K562 (cell line): ENCODE measurements around the gene YJEFN3. TPM values are rescaled to one million over a fixed set of nuclear protein-coding genes. Genes with fewer than 3 reads are reported as not detected.

ENCODE experiments used
- ATAC-seq: fragments of 200-7000 bp; cut with Tn5 transposase; 3 replicates; pipeline ENCODE4 v1.9.1; 2020; ENCODE audit warnings: moderate library complexity
- BruUV-seq: library from RNA; stranded (reverse); fragments of 400-500 nt; replicated peaks from 2 replicates; lab custom pipeline; 2021; lab: Mats Ljungman, UMichigan
- CTCF ChIA-PET: fragments of 300-600 bp; formaldehyde crosslinking; extraction: SDS; loops from one replicate; lab custom pipeline; 2021; ENCODE audit warnings: low intra/inter-chr PET ratio; lab: Yijun Ruan, JAX
- POLR2A ChIA-PET: fragments of 300-600, 350-650 bp; sonication (Branson Sonifier 250); formaldehyde crosslinking; extraction: SDS; loops from one replicate; lab custom pipeline; 2021; ENCODE audit warnings: antibody characterized with exemption, inconsistent platforms; lab: Yijun Ruan, JAX
- DNase-seq, 4 experiments: peaks; one replicate each; pipeline versions ENCODE4 v3.0.0 to v3.0.0-alpha.2; 2011 to 2018; ENCODE audit warnings: low spot score in 3 of 4, mixed read lengths in 3 of 4; ENCODE audit errors: extremely low read depth in 1 of 4
- FAIRE-seq: peaks from 2 replicates; lab custom pipeline; 2011; peaks lifted over from hg19 to GRCh38; lab: Jason Lieb, UNC
- H2AFZ ChIP-seq: 2 replicates; pipeline ENCODE4 v1.6.0; 2011; ENCODE audit warnings: low read depth, low read length, control low read depth, inconsistent platforms
- H3K27ac ChIP-seq: fragments of 200-600 bp; 3 replicates; pipeline ENCODE4 v1.8.0; 2011; ENCODE audit warnings: low read depth, mild to moderate bottlenecking, control low read depth, inconsistent platforms, low read length, moderate library complexity, mixed read lengths; ENCODE audit errors: extremely low read depth
- H3K27me3 ChIP-seq, 2 experiments: fragments of 300-600 bp in 1 of 2; 2 replicates in 1 of 2; 3 replicates in 1 of 2; pipeline versions ENCODE4 v1.6.0 to v1.8.0; 2011; ENCODE audit warnings: inconsistent platforms in 2 of 2, low read length in 2 of 2, mild to moderate bottlenecking in 1 of 2, mixed read lengths in 1 of 2, moderate library complexity in 1 of 2; ENCODE audit not compliant: control insufficient read depth in 2 of 2, insufficient read depth in 2 of 2
- H3K36me3 ChIP-seq: fragments of 300-600 bp; 3 replicates; pipeline ENCODE4 v1.8.0; 2011; ENCODE audit warnings: mild to moderate bottlenecking, low read length, inconsistent platforms; ENCODE audit not compliant: control insufficient read depth, insufficient read depth
- H3K4me1 ChIP-seq, 2 experiments: fragments of 200-600 bp in 1 of 2; replicated peaks in 1 of 2; 2 replicates in 1 of 2; 3 replicates in 1 of 2; pipeline versions ENCODE4 v1.5.1 to v1.8.0; 2011; ENCODE audit warnings: inconsistent platforms in 2 of 2, low read length in 2 of 2, mild to moderate bottlenecking in 1 of 2, mixed read lengths in 1 of 2, moderate library complexity in 1 of 2; ENCODE audit not compliant: control insufficient read depth in 2 of 2, insufficient read depth in 2 of 2
- H3K4me2 ChIP-seq: 2 replicates; pipeline ENCODE4 v1.6.1; 2011; ENCODE audit warnings: low read length, control low read depth, inconsistent platforms, mixed read lengths; ENCODE audit not compliant: insufficient read depth
- H3K4me3 ChIP-seq: fragments of 200-600 bp; sonication (generic), shearing (Covaris generic); 2 replicates; pipeline ENCODE4 v1.5.1; 2016; ENCODE audit warnings: control low read depth, inconsistent platforms
- H3K79me2 ChIP-seq: fragments of 200-600 bp; 3 replicates; pipeline ENCODE4 v1.8.0; 2011; ENCODE audit warnings: low read length, inconsistent platforms; ENCODE audit not compliant: control insufficient read depth, insufficient read depth
- H3K9ac ChIP-seq, 2 experiments: 2 replicates each; pipeline versions ENCODE4 v1.6.0 to v1.6.1; 2011; ENCODE audit warnings: low read depth in 2 of 2, low read length in 2 of 2, control low read depth in 1 of 2, inconsistent platforms in 1 of 2, mild to moderate bottlenecking in 1 of 2, mixed read lengths in 1 of 2; ENCODE audit not compliant: insufficient read depth in 1 of 2
- H3K9me1 ChIP-seq: one replicate; pipeline ENCODE4 v1.6.0; 2011; ENCODE audit warnings: inconsistent platforms, mild to moderate bottlenecking, low read length, moderate library complexity; ENCODE audit not compliant: control insufficient read depth, insufficient read depth
- H3K9me3 ChIP-seq: replicated peaks from 2 replicates; pipeline ENCODE4 v1.5.1; 2011; ENCODE audit warnings: low read depth, low read length, inconsistent platforms; ENCODE audit not compliant: control insufficient read depth, insufficient read depth
- H4K20me1 ChIP-seq: replicated peaks from 2 replicates; pipeline ENCODE4 v1.6.1; 2011; ENCODE audit warnings: low read length, inconsistent platforms, mixed read lengths; ENCODE audit not compliant: control insufficient read depth, insufficient read depth
- CBX5 ChIP-seq: IDR thresholded peaks from 2 replicates; pipeline ENCODE4 v1.6.1; 2014; ENCODE audit warnings: low read depth, borderline replicate concordance
- FOXJ2 ChIP-seq: fragments of 200-800 bp; sonication (Bioruptor generic); IDR thresholded peaks from 2 replicates; pipeline ENCODE4 v1.6.1; 2016; ENCODE audit warnings: missing genetic modification characterization, missing compliant biosample characterization
- FOXK2 ChIP-seq, 2 experiments: fragments of 450-650 bp; IDR thresholded peaks in 1 of 2; conservative IDR thresholded peaks in 1 of 2; 2 replicates each; pipeline ENCODE4 v1.6.1; 2016; ENCODE audit warnings: low read depth in 2 of 2, mild to moderate bottlenecking in 1 of 2
- KLF16 ChIP-seq: IDR thresholded peaks from 2 replicates; pipeline ENCODE4 v1.6.1; 2016; ENCODE audit warnings: antibody characterized with exemption
- PURB ChIP-seq: sonication (generic); formaldehyde crosslinking; IDR thresholded peaks from 2 replicates; pipeline ENCODE4 v1.9.0; 2021; ENCODE audit warnings: low read depth, mild to moderate bottlenecking, missing genetic modification reagents
- RBBP5 ChIP-seq: fragments of 200-600 bp; sonication (generic); IDR thresholded peaks from 2 replicates; pipeline ENCODE4 v1.6.1; 2012; ENCODE audit warnings: borderline replicate concordance, mild to moderate bottlenecking, low read length, control low read depth, inconsistent platforms; ENCODE audit not compliant: insufficient read depth, poor library complexity, severe bottlenecking
- RBM22 ChIP-seq: fragments of 200-400 bp; formaldehyde crosslinking; IDR thresholded peaks from 2 replicates; pipeline ENCODE4 v1.6.1; 2018; ENCODE audit warnings: low read length, low read depth; ENCODE audit not compliant: poor library complexity, severe bottlenecking
- ZNF174 ChIP-seq: fragments of 250-450 bp; sonication (Bioruptor Pico); IDR thresholded peaks from 2 replicates; pipeline ENCODE4 v1.4.0; 2020; ENCODE audit warnings: mild to moderate bottlenecking
- ZNF431 ChIP-seq: sonication (generic); formaldehyde crosslinking; IDR thresholded peaks from 2 replicates; pipeline ENCODE4 v1.8.0; 2022; ENCODE audit warnings: mild to moderate bottlenecking, missing genetic modification reagents
- WGBS: fragments of 100-300 bp; shearing (Covaris generic); methylation state at CpG from one replicate; pipeline ENCODE4 v1.1.6; 2016; ENCODE audit warnings: low coverage, mixed read lengths; ENCODE audit not compliant: insufficient coverage; ENCODE audit errors: missing lambda C conversion rate; 5-methylcytosine and 5-hydroxymethylcytosine counted together
- in situ Hi-C: fragments of 300-500 bp; cut with MboI; formaldehyde crosslinking; loops from 4 replicates; pipeline ENCODE4 v1.15.0; 2018; ENCODE audit warnings: inconsistent platforms, mixed read lengths
- intact Hi-C: fragments of 100-400 bp; cut with micrococcal nuclease; formaldehyde crosslinking; loops from 2 replicates; pipeline ENCODE4 v1.14.2; 2022
- polyA plus RNA-seq, 8 experiments: library from polyadenylated mRNA; depleted of rRNA in 4 of 8; stranded (reverse) in 5 of 8; unstranded in 3 of 8; fragments of >200 nt; fragmentation: Nextera tagmentation in 2 of 8; fragmentation: Illumina TruSeq in 1 of 8; extraction: Ambion mirVana in 2 of 8; extraction: Trizol in 1 of 8; gene quantifications; 2 replicates each; pipeline versions ENCODE4 v1.2.1 to v1.2.3, GENCODE V29; 2011 to 2014; ENCODE audit warnings: inconsistent platforms in 1 of 8, missing spikeins in 1 of 8
- total RNA-seq, 7 experiments: library from RNA; depleted of rRNA in 6 of 7; stranded (reverse); fragments of >200 nt in 6 of 7; fragmentation: Illumina TruSeq in 2 of 7; extraction: Trizol in 2 of 7; gene quantifications; 2 replicates each; pipeline versions ENCODE4 v1.2.1 to v1.2.3, GENCODE V29; 2011 to 2021; ENCODE audit warnings: low replicate concordance in 1 of 7
- TF ChIP-seq, protein P1 (sequence below): fragments of 250-450 bp; sonication (Bioruptor Pico); IDR thresholded peaks from 2 replicates; pipeline ENCODE4 v1.4.0; 2020; ENCODE audit warnings: mild to moderate bottlenecking, moderate library complexity, borderline replicate concordance

The YJEFN3 gene
- total and polyA plus RNA-seq, 9 of the 15 experiments (the other 6 are each of a cell fraction or from before 2014, with no cell fraction given) = 0.04 to 5.8 (median 1.3) TPM; not detected in 1

DNA sequence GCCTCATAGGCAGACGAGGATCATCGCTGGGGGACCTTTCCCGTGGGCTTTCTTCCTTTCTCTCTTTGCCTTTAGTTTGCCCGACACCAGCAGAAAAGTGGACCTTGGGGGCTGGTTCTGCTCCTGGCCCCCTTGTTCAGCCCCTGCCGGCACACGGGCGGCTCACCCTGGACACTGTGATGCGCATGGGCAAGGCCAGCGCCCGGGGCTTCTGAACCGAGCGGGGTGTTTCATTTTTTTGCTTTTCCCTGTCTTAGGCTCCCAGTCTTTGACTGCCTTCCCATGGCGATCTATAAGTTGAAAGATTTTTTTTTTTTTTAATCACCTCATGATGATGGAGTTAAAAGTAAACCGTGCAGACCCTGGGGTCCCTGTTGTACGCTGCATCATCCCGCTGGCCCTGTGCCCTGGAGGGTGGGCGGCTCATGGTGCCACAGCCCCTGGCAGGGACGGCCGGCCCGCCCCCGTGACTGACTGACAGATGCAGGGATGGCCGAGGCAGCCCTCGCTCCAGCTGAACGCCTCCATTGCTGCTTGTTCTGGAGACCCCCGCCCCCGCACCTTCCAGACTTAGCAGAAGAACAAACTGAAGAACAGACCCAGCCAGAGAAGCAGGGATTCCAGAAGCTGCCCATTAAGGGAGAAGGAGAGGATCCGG lies 22.9 kb upstream of the YJEFN3 start:
- H3K9ac ChIP-seq = no peak overlapping the region
- H3K4me3 ChIP-seq = no peak overlapping the region
- in situ Hi-C loops (no loop called here), intact Hi-C loops (no loop called here)
- peaks cover 68% of the 10 kb centered on the region; the same call in 2 of the 3 replicates for H3K36me3 ChIP-seq
- H3K9me3 ChIP-seq = no peaks in the 10 kb centered on the region
- no TSS peak for BruUV-seq
- no peaks in the 10 kb centered on the region for H3K9me1 ChIP-seq
- peaks cover 0 to 16% of the 10 kb centered on the region in 2 experiments; a peak in 1 of 5 replicates for H3K4me1 ChIP-seq
- no peaks in the 10 kb centered on the region for H3K79me2 ChIP-seq
- H4K20me1 ChIP-seq = no peaks in the 10 kb centered on the region
- POLR2A ChIA-PET = interaction anchor here (0.6 kb wide), 1 partner anchor 19 kb away, joined by 3 read pairs; no protein-coding TSS in a partner anchor
- no peak for DNase-seq
- TF ChIP-seq RBM22 (peak; percentile 27), CBX5 (no peak)
- TF ChIP-seq, all 486 proteins: peak for 1
- H3K4me2 ChIP-seq = no peak overlapping the region
- H2AFZ ChIP-seq = no peak overlapping the region
- FAIRE-seq (no peak), ATAC-seq (no peak)
- CTCF ChIA-PET = no interaction called here
- 96% methylated on average over 23 of the region's 27 CpGs for WGBS
- H3K27me3 ChIP-seq = no peaks in the 10 kb centered on the region
- H3K27ac ChIP-seq = no peak overlapping the region

DNA sequence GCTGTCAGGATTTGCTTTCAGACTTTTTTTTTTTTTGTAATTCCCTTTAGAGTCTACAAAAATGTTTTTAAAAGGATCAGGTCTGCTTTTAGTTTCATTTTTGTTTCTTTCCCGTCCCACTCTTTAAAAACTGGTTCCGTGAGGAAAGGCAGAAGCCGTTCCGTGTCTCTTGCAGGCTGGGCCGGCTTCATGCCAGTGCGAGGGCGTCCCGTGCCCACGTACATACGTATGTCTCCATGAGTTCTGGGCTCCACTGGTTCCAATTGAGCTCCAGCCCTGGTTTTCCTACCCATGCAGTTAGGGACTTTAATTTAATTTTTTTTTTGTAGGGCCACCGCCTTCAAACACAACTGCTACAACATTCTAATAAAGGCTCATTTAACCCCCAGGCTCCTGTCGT lies 22.1 kb upstream of the YJEFN3 start:
- intact Hi-C loops = no loop called here
- H3K4me3 ChIP-seq = no peak overlapping the region
- H3K27ac ChIP-seq = no peak overlapping the region
- no peak overlapping the region for H3K9ac ChIP-seq
- 93% methylated on average over 12 of the region's 12 CpGs for WGBS
- POLR2A ChIA-PET = interaction anchor here (0.6 kb wide), 1 partner anchor 118 kb away, joined by 3 read pairs; no protein-coding TSS in a partner anchor
- TSS peak; percentile 38 for BruUV-seq
- no peaks in the 10 kb centered on the region for H3K79me2 ChIP-seq
- no peak overlapping the region for H2AFZ ChIP-seq
- H3K4me2 ChIP-seq = no peak overlapping the region
- in situ Hi-C loops = no loop called here
- no peaks in the 10 kb centered on the region for H4K20me1 ChIP-seq
- H3K9me1 ChIP-seq = no peaks in the 10 kb centered on the region
- FAIRE-seq (no peak), ATAC-seq (no peak), DNase-seq (no peak)
- CTCF ChIA-PET = no interaction called here
- no peaks in the 10 kb centered on the region for H3K27me3 ChIP-seq
- no peaks in the 10 kb centered on the region for H3K9me3 ChIP-seq
- peaks cover 60% of the 10 kb centered on the region; the same call in 2 of the 3 replicates for H3K36me3 ChIP-seq
- peaks cover 0 to 10% of the 10 kb centered on the region in 2 experiments; a peak in 1 of 5 replicates for H3K4me1 ChIP-seq
- TF ChIP-seq KLF16 (no peak), ZNF431 (no peak), FOXK2 (conservative IDR thresholded peaks at IDR 0.05 in 1 of 2, IDR thresholded peaks at IDR 0.05 in 1 of 2; ENCODE audit: low read depth in 2 of 2) (no peak), ZNF174 (CRISPR knock-in tag) (no peak), RBBP5 (no peak), PURB (CRISPR knock-in tag) (no peak), FOXJ2 (no peak)
- TF ChIP-seq, protein P1, sequence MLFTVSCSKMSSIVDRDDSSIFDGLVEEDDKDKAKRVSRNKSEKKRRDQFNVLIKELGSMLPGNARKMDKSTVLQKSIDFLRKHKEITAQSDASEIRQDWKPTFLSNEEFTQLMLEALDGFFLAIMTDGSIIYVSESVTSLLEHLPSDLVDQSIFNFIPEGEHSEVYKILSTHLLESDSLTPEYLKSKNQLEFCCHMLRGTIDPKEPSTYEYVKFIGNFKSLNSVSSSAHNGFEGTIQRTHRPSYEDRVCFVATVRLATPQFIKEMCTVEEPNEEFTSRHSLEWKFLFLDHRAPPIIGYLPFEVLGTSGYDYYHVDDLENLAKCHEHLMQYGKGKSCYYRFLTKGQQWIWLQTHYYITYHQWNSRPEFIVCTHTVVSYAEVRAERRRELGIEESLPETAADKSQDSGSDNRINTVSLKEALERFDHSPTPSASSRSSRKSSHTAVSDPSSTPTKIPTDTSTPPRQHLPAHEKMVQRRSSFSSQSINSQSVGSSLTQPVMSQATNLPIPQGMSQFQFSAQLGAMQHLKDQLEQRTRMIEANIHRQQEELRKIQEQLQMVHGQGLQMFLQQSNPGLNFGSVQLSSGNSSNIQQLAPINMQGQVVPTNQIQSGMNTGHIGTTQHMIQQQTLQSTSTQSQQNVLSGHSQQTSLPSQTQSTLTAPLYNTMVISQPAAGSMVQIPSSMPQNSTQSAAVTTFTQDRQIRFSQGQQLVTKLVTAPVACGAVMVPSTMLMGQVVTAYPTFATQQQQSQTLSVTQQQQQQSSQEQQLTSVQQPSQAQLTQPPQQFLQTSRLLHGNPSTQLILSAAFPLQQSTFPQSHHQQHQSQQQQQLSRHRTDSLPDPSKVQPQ (CRISPR knock-in tag) = no peak
